Epithelial cell of proximal tubule (primary cell): ENCODE results near the gene SS18L1. TPM values are rescaled to one million over a fixed set of nuclear protein-coding genes. Genes with fewer than 3 reads are reported as not detected.

ENCODE experiments used
- DNase-seq: peaks from one replicate; pipeline ENCODE4 v3.0.0-alpha.2; 2011; ENCODE audit warnings: low read depth
- H3K4me3 ChIP-seq: 2 replicates; pipeline ENCODE4 v1.5.1; 2011; ENCODE audit warnings: low read depth, mild to moderate bottlenecking, low read length
- CTCF ChIP-seq: conservative IDR thresholded peaks from 2 replicates; pipeline ENCODE4 v1.5.1; 2012; ENCODE audit warnings: low read depth, mild to moderate bottlenecking, low read length
- total RNA-seq: library from RNA; depleted of rRNA; stranded (reverse); fragments of >200 nt; gene quantifications from 2 replicates; pipeline ENCODE4 v1.2.3, GENCODE V29; 2015

Gene SS18L1
- total RNA-seq, 1 donor from 2014 or later: 11.4 TPM

DNA sequence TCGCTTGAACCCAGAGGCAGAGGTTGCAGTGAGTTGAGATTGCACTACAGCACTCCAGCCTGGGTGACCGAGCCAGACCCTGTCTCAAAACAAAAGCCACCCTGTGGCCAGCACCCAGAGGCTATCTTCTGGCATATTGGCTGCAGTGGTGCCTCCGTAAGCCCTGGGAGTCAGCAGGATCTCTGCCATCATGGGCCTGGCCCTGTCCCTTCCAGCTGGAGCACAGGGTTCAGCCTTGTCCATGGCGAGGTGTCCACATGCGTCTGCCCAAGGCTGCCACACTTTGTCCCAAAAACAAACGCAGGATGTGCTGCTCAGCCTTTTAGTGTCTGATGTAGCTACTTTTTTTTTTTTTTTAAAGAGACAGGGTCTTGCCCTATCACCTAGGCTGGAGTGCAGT lies 23.9 kb downstream of the SS18L1 start:
- no peak overlapping the region for H3K4me3 ChIP-seq
- TF ChIP-seq CTCF: no peak

DNA sequence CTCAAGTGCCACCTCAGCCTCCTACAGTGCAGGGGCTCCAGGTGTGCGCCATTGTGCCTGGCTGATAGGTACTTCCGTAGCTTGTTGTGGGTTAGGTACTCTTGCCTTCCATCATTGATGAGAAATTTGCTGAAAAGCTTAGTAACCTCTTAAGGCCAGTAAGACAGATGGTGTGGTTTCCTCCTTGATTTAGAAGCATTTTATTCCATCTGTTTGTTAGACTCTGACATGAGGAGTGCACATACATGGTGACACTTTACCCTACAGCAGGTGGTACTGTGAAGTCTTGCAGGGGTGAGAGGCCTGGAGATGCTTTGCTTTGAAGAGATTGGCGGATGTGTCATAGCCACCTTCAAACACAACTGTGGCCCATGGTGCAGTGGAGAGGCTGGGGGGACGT lies 24.5 kb downstream of the SS18L1 start:
- no peak overlapping the region for H3K4me3 ChIP-seq
- no peak for DNase-seq
- TF ChIP-seq CTCF: no peak

More for the DNA sequence above, 23.9 kb downstream of the SS18L1 start:
- DNase-seq: no peak

- no peak overlapping the region for H3K4me3 ChIP-seq
- no peak for DNase-seq
- no peak for TF ChIP-seq CTCF
Observed at GRCh38 chr20:62168890-62169435, 25.4 kb downstream of the SS18L1 start.

DNA sequence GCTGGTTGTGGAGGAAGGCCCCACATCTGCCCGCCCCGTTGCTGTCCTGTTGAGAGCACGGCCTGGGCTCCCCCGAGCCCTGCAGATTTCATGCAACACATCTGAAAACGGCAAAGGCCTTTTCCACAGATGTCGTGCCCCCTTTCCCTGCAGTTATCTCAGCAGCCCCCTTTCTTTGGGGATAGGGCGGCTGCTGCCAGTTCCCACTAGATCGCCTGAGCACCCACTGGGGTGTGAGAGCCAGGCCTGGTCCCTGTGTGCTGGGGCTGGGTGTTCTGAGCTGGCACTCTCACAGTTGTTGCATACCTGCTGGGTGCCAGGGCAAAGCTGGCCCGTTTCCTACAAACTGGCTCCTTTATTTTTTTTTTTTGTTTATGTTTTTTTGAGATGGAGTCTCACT lies 27.0 kb downstream of the SS18L1 start:
- H3K4me3 ChIP-seq: no peak overlapping the region
- DNase-seq: no peak
- no peak for TF ChIP-seq CTCF

DNA sequence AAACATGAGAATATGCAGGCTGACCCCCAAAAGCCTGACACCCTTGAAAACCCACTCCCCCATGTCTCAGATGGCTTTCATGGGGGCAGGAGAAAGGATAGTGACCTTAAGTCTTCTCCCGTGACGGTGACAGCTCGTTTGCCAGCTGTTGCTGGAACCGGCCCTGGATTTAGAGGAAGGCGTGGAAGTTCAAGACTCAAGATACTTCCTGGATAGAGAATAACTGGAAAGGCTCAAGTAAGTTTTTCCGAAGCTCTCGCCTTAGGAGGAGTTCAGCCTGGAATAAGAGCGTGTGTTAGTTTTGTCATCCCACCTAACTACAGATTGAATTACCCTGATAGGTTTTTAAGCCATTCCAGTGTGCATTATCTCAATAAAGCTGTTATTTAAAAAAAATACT lies 27.7 kb downstream of the SS18L1 start:
- no peak for TF ChIP-seq CTCF

GRCh38 chr20:62172666-62173065 lies 29.1 kb downstream of the SS18L1 start:
- DNase-seq: no peak
- no peak for TF ChIP-seq CTCF
- no peak overlapping the region for H3K4me3 ChIP-seq

More for the DNA sequence above, 27.7 kb downstream of the SS18L1 start:
- no peak overlapping the region for H3K4me3 ChIP-seq
- DNase-seq: no peak

- no peak for DNase-seq
- H3K4me3 ChIP-seq: no peak overlapping the region
- TF ChIP-seq CTCF: no peak
Observed at GRCh38 chr20:62174021-62174804, 30.6 kb downstream of the SS18L1 start.
